ENCODE data around the gene FERMT3.

Gene FERMT3

DNA sequence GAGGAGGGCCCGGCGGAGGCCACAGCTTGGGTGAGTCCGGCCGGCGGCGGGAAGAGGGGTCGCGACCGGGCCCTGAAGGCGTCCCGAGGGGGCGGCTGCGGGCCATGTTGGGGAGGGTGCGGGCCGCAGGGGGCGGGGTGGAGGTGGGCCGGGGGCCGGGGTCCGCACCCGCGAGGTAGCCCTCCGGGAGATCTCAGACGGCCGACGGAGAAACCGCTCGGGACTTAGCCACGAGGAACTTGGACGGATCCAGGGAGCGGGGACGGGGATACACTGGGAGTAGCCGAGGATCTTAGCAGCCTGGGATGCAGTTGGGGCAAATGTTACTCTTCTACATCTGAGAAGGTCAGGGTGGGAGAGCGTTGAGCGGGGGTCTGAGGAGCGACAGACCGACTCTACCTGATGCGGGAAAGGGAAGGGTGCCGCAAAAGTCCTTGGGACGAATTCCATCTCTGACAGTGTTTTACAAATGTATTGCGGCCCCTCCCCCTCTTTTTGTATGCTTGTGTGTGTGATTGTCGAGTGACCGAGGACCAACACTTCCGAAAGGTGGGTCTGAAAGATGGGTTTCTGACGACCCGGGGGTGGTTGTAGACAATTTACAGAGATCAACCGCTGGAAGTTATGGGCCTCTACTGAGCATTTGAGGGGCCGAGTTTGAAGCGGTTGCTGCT lies 19.9 kb upstream of the FERMT3 start:
- no peak for DNase-seq

DNA sequence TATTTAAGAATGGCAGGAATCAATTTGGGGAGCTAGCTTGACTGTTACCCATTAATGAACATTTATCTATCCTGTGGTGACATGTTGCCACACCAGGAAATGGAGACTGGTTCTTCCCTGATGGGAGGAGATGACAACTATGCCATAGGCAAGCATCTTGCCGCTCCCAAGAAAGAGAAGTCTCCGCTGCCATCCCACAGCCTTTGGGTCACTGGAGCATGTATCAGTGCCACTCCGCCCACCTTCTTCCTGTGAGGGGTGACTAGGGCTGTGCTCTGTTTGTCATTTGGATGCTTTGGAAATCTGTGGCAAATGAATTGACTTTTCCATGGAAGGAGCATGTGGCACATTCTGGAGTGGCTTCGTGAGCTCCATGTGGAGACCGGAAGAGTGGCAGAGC lies 14.1 kb upstream of the FERMT3 start:
- DNase-seq = no peak

DNA sequence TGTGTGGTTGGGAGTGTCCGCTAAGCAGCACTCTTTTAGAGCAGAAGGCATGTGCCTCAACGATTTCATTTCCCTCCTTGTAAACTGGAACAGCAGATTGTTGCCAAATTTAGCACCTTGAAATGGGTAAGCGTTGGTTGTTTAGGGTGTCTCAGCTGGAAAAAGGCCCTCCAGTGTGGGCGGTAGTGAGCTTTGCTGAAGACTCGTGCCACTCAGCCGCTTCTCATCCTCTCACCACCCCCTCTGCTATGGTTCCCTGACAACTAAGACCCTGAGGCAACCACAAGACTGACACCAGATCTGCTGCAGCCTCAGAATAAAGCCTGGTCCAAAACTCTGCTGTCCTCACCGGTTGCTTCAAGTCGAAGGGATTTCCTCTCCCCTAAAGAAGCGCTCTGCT lies 9.9 kb upstream of the FERMT3 start:
- DNase-seq = no peak

DNA sequence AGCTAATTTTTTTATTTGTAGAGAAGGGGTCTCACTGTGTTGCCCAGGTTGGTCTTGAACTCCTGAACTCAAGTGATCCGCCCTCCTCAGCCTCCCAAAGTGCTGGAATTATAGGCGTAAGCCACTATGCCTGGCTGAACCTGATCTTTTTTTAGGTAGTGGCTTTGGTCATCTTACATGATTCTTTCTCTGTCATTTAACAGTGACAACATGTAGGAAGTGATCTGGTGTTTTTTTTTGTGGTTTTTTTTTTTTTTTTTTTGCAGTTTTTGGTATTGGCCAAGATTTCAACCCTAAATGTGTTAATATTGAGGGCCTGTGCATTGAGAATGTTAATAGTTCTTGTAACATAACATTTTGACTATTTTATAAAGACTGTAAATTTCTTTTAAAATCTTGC lies 8.0 kb upstream of the FERMT3 start:
- no peak for DNase-seq

DNA sequence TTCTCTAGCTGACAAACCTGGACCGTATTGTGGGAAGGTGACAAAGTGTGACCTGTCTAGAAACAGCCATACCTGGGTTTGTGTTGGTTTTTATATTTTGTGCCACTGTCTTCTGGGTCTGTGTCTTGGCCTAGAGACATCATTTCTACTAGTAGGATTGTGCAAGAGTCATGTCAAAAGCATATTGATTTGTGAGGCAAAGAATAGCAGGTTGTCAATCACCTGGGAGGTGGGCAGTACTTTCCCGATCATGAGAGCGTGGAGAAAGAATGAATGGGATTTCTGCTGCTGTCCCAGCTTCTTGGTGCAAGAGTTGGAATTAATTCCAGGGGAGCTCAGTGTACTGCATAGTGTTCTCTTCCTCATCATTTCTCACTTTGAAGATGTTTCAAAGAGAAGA lies 5.0 kb upstream of the FERMT3 start:
- no peak for DNase-seq

DNA sequence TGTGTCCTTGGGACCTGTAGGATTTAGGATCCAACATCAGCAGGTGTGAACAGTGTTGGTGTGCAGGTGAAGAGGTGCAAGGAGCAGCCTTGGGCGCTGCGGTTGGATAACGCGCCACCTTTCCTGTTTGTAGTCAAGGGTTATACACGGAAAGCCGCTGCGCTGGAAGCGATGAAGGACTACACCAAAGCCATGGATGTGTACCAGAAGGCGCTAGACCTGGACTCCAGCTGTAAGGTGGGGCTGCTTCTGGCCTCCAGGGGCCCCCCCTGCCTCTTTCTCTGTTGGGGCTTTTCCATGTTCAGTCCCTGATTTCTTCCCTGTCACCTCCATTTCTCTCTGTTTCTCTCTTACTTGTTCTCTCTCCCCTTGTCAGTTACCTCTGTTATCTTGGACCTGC lies 3.5 kb upstream of the FERMT3 start:
- DNase-seq = no peak

DNA sequence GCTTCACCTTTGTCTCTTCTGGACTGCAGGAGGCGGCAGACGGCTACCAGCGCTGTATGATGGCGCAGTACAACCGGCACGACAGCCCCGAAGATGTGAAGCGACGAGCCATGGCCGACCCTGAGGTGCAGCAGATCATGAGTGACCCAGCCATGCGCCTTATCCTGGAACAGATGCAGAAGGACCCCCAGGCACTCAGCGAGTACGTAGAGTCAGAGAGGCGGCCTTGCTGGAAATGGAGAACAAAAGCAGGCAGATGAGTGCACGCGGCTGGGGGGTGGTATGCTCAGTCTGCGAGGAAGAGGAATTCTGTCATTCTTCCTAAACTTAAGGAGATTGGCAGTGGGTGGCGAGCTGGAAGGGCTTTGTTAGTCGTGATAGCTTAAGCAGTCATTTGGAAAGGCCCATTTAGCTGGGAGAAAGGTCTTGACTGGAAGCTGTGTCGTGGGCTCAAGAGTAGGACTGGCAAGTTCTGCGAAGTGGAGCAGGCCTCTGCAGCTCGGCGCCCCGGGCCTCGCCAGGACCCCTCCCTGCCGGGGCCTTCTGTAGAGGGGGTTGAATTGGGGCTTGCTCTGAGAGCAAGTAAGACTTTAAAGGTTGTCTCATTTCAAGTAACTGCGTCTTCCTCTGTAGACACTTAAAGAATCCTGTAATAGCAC lies 3.0 kb upstream of the FERMT3 start:
- no peak for DNase-seq

DNA sequence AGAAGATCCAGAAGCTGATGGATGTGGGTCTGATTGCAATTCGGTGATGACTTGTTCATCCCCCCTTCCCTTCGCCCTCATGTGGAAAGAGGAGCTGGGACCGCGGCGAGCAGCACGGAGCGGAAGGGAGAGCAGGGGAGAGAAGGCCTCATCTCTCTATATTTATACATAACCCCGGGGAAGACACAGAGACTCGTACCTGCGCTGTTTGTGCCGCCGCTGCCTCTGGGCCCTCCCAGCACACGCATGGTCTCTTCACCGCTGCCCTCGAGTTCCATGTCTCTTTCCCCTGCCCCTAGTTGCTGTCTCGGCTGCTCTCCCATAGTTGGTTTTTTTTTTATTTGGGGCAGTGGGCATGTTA lies 2.5 kb upstream of the FERMT3 start:
- no peak for DNase-seq

DNA sequence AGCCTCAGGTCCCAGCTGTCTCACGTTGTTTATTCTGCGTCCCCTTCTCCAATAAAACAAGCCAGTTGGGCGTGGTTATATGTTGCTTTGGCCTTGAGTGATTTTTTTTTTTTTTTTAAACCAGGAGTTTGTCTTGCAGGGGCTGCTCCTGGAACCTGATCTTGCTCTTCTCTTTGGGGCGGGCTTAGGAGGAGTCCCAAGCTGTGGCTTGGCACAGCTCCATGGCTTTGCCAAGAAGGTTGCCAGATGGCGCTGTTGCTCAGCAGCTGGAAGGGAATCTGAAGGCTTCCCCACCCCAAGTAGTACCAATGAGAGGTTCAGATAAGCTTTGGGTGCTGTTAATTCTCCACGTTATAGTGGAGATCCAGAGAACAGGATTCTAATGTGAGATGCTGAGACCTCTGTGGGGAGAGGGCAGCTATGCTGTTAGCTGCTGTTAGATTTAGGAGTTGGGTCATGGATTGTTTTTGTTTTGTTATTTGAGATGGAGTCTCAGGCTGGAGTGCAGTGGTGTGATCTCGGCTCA lies 2.0 kb upstream of the FERMT3 start:
- DNase-seq = peak; percentile 79

DNA sequence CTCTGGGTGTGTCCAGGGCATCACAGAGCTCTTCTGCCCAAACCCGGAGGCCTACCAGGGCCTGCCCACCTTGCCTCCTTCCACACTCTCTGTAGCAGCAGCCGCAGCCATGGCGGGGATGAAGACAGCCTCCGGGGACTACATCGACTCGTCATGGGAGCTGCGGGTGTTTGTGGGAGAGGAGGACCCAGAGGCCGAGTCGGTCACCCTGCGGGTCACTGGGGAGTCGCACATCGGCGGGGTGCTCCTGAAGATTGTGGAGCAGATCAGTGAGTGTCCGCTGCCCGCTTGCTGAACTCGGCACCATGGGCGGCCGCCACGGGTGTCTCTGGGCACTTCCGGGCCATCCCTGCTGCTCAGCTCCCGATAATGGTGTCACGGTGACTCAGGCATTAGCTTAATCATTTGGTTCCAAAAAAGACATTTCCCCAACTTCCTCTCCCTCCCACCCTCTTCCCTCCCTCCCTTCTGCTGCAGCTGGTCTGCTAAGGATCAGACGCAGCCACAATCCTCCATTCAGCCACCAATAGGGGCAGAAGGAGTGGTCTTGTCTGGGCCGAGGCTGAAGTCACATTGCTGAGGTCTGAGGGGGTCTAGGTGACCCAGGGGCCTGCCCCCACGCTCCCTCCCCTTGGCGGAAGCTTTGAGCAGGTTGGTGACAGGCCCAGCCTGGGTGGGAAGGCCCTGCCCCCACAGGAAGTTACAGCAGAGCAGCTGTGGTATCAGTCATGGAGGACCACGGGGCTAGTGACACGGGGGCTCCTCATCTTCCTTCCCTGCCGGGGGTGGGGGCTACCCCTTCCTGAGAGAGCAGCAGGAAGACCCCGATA lies 950 bp downstream of the FERMT3 start:
- DNase-seq = peak; percentile 53

DNA sequence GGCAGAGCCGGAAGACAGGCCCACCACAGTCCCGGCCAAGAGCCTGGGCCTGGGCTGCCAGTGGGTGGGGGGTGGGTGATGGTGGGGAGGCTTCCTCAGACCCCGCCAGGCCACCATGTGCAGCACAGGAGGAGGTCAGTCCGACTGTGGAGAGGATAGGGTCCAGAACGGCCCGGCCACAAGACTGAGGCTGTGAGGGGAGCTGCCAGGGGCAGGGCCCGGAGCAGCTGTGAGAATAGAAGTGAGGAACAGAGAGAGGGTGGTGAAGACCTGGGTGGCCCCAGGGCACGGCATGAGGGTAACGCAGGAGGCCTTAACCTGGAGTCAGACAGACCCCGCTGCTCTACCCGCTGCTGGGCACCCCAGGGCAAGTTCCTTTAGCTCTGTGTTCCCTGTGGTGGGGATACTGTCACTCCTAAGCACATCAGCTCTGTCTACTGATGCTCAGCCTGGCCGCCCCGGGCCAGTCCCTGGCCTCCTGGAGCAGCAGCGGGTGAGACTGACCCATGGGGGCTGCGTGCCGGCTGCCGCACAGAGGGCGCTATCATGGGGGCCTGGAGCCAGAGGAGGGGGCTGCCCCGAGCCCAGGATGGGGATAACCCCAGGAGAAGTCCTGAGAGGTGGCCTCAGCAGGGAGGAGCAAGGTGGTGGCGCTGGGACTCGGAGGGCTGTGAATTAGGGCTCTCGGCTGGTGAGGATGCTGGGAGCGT lies 1.7 kb downstream of the FERMT3 start:
- no peak for DNase-seq

DNA sequence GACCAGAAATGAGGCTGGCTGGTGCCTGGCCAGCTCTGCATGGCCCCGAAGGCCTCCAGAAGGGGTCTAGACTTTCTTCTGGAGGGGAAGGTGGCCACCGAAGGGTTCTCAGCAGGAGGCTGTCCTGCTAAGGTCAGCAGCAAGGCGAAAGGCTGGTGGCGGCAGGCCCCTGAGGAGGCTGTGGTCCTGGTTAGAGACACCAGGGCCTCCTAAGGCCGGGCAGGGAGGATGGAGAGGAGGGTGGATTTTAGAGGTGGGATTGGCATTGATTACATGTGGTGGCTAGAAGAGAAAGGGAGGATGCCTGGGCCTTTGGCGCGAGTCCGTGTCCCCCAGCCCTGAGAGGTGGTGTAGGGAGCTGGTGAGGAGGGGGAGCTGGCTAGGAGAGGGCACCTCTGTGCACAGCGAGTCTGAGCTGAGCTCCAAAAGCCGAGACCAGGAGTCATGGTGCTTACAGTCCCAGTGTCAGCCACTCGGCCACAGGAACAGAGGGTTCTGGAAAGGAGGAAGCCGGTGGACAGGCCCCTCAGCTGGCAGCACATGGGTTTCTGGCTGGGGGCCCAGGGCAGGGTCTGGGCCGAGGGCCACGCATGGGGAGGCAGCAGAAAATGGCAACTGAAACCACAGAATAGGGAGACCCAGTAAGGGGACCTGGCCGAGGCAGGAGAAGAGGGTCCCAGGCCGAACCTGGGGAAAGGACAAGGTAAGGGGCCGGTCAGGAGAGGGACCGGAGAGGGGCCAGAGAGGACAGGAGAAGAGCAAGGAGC lies 2.5 kb downstream of the FERMT3 start:
- no peak for DNase-seq

DNA sequence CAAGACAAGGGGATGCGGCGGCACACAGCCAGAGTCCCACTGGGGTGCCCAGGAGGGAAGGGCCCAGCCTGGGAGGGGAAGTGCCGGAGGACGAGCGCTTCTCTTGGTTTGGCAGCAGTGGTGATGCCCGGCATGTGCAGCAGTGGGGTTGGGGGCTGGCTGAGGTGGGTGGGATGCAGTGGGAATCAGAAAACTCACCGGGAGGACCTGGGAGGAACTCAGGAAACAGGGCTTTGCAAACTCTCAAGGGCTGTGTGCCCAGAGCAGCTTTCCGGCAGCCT lies 3.0 kb downstream of the FERMT3 start:
- no peak for DNase-seq

DNA sequence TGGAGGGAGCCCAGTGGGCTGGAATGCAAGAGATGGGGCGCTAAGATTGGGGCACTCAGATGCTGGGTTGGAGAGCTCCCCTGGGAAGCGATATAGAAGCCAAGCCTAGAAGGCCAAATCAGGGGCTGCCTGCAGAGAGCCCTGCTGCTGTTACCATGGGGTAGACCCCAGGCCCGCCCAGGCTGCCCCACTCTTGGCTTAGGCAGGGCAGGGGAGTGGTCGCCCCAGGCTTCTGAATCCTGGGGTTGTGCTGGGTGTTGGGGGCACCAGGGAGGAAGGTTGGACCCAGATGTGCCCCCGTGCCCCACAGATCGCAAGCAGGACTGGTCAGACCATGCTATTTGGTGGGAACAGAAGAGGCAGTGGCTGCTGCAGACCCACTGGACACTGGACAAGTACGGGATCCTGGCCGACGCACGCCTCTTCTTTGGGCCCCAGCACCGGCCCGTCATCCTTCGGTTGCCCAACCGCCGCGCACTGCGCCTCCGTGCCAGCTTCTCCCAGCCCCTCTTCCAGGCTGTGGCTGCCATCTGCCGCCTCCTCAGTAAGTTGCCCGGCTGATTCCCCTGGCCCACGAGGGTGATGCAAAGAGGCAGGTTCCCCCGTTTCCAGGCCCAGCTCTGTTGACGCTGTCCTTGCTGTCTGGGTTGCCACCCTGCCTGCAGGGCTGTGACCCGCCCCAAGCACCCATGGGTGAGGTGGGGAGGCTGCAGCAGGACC lies 3.9 kb downstream of the FERMT3 start:
- DNase-seq = no peak

DNA sequence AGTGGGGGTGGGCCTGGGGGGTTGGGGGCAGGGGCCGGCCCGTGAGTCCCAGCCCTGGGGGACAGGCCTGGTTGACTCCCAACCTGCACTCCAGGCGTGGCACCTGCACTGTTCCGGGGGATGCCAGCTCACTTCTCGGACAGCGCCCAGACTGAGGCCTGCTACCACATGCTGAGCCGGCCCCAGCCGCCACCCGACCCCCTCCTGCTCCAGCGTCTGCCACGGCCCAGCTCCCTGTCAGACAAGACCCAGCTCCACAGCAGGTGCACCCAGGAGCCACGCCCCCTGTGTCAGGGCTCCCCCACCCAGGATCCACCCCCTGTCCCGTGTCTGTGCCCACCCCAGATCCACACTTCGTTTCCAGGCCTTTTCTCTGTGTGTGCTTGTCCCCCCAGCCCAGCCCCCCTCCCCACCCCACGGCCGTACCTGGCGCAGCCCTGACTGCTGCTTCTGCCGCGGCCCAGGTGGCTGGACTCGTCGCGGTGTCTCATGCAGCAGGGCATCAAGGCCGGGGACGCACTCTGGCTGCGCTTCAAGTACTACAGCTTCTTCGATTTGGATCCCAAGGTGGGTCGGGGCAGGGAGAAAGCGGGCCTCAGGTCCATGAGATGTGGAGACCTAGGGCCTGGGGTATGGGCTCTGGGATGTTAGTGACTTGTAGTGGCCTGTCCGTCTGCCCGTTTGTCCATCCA lies 4.8 kb downstream of the FERMT3 start:
- DNase-seq = no peak

DNA sequence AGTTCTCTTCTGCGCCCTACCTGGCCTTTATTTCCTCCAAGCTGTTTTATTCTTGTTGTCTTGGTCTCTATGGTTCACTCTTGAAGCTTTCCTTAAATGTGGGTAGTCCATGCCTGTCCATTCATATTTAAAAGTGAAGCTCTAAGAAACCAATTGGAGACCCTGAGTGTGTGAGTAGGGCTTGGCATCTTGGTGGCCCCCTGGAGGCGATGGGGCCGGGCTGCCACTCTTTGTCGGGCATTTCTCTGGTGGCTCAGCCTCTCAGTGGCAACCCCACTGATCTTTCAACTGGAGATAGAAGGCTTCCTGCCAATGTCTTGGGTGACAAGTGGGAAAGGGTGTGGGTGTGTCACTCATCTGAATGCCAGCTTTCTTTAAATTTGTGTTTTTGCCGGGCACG lies 10.4 kb downstream of the FERMT3 start:
- DNase-seq = no peak

DNA sequence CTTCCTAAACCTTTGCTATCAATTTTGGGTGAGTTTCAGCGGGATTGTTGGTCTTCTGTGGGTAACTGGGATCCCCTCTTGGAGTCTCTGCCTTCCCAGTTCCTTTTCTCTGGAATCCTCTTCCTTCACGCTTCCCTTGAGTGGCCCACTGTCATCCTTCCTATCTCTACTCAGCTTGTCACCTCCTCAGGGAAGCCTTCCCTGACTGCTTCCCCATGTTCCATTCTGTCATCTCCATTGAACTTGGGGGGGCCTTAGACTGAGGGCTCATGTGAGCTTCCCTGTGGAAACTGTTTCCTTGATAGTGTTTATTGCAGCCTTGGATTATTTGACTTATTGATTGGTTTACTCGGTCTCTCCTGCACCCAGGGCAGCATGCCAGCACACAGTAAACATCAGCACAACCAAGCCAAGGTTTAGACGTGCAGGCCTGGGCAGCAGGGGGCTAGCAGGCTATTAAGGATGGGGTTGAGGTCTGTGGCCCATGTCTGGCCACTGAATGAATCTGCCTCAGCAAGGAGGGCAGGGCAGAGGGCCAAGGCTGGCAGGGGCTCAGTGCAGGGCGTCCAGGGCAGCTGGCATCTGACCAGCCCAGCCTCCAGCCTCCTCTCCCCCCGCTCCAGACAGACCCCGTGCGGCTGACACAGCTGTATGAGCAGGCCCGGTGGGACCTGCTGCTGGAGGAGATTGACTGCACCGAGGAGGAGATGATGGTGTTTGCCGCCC lies 12.3 kb downstream of the FERMT3 start:
- no peak for DNase-seq

DNA sequence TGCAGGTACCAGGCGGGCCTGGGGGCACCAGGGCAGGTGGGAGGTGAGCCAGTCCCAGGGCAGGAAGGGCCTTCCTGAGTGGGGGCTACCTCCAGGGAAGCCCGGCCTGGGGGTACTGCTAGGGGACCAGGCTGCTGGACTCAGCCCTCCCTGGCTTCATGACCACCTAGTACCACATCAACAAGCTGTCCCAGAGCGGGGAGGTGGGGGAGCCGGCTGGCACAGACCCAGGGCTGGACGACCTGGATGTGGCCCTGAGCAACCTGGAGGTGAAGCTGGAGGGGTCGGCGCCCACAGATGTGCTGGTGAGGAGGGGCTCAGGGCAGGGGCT lies 12.8 kb downstream of the FERMT3 start:
- DNase-seq = no peak

DNA sequence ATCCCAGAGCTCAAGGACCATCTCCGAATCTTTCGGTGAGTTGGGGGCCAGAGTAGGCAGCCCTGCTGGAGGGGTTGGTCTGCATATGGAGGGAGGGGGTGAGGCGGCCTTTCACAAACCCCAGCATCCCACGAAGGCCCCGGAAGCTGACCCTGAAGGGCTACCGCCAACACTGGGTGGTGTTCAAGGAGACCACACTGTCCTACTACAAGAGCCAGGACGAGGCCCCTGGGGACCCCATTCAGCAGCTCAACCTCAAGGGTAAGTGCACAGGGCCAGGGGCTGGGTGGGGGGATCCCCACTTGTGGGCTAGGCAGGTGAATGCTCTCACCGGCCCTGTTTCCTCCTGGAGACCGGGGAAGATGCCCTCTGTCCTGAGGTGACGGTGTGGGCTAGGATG lies 13.2 kb downstream of the FERMT3 start:
- no peak for DNase-seq

DNA sequence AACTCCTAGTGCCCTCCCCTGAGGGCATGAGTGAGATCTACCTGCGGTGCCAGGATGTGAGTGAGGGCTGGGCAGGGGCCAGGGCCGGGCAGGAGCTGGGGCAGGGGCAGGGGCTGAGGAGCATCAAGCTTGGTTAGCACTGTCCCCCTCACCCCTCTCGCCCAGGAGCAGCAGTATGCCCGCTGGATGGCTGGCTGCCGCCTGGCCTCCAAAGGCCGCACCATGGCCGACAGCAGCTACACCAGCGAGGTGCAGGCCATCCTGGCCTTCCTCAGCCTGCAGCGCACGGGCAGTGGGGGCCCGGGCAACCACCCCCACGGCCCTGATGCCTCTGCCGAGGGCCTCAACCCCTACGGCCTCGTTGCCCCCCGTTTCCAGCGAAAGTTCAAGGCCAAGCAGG lies 13.8 kb downstream of the FERMT3 start:
- no peak for DNase-seq

DNA sequence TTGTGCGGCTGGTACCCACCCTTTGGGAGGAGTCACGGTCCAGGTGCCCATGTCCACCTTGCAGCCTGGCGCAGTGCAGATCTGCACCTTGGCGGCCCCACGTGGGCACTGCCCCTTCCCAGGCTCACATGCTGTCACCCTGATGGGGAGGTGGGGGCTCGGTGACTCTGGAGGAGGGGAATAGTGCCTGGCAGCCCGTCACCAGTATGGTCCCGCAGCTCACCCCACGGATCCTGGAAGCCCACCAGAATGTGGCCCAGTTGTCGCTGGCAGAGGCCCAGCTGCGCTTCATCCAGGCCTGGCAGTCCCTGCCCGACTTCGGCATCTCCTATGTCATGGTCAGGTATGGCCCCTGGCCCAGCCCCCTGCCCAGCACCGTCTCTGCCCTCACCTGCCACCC lies 14.3 kb downstream of the FERMT3 start:
- no peak for DNase-seq
